Measurements from ENCODE around the gene SGK2.
A peak's percentile ranks its signal among the peaks of the same experiment; 100 is the strongest.
"Not testable (repeated sequence)": the region's sequence is repeated elsewhere in the genome, so short reads cannot be mapped to it uniquely, and the experiment has no call there.

Gene SGK2

DNA sequence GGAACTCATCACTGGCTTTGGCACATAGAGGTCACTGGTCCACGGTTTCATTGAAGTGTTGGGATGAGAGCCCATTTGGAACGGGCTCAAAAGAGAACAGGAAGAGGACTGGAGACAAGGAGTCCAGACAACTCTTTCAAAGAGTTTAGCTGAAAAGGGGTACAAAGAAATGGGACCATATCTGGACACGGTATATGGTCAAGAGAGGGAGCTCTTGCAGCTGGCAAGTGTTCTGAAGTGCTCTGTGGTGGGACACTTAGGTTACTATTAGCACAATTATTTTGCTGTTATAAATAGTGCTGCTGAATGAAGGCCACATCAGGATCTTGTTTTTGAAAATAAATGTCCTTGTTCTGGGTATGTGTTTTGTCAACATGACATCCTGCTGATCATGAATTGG is 4.6 kb downstream of the SGK2 start:
- DNase-seq (ENCODE audit: low read depth in 2 of 2), result no peak

DNA sequence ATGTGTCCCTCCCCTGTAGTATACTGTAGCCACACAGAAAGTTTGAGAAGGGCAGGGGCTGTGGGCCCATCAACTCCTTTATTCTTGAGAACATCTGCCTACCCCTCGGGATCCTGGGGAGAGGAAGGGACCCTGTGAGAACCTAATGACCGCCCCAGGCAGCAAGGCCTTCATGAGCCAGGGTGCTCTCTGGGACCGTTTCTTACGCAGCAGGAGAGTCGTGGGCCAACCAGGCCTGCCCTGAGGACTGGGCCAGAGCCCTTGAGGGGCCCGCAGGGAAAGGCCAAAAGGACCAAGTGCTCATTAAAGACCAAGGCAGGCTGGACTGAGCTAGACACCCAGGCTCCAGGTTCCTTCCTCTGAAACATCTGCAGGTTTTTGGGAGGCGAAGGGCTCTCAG is 5.2 kb downstream of the SGK2 start:
- no peak for DNase-seq (ENCODE audit: low read depth in 2 of 2)

DNA sequence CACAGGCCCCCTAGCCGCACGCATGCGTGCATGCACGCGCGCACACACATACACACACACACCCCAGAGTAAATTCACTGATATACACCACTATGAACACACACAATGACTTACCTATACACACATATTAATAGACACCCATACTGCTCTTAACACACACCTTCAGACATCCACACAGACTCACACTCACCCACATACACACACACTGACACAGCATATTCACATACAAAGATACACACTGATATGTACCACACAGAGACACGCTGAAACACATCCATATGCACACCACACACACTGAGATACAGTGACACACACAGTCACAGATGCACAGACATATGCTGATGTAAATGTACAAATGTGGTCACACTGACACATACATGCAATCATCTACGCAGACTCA is 5.6 kb downstream of the SGK2 start:
- no peak for DNase-seq (ENCODE audit: low read depth in 2 of 2)

DNA sequence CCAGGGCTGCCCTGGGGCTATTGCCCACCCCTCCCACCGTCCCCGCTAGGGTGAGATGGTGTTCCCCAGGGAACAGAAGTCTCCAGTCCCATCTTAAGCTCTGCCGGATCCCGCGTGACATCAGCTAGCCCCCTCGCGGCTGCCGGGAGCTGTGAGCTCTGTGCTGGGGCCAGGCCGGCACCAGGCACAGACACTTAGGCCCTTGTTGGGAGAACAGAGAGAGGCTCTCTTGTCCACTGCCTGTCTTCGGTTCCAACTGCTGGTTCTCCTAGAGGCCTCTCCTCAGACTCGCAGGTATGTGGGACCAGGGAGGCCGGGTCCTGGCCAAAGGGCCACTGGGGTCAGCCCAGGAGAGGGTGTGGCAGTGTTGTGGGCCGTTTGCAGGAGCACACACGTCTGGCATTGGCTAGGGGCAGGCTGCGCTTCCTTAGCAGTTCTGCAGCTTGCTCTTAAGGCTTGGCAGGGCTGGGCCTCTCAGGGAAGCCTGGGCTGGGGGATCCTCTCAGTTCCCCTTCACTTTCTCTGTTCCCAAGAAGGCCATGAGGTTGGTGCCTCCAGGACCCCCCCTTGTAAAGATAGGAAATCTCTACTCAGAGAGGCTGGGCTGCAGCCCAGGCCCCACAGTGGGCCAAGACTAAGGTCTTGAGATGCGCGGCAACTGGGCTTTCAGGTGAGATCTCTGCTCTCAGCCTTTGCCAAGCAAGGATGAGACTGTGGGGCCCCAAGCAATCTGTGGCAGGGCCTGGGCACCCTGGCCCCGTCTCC is 6.3 kb downstream of the SGK2 start:
- no peak for DNase-seq (ENCODE audit: low read depth in 2 of 2)

DNA sequence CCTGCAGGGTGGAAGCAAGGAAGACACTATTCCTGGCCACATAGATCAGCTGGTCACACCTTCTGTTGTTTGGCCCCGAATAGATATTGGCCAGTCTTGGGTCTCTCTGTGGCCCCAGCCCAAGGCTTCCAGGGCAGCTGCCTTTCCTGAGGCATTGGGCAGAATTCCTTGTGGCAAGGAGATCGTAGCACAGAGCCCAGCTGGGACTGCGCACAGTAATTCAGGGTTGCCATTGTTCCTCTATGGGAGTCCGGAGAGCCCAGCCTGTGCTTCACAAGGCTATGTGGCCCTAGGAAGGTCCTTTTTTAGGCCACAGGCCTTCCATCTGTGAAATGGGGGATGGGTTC is 6.9 kb downstream of the SGK2 start:
- DNase-seq (ENCODE audit: low read depth in 2 of 2), result no peak

DNA sequence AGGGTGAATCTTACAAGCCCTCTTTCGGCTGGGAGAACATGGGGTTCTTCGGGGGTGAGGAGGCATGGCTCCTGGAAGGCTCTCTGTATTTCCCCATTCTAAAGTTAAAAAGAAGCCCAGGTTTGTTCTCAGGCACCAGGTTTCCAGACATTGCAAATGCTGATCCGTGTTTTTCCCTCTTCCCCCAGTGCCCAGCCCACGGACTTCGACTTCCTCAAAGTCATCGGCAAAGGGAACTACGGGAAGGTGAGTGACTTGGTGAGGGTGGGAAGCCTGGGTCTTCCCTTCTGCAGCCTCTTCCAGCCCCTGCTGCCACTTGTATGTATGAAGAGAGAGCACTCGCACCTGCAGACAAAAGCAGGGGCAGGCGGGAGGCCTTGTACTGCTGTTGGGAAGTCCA is 8.7 kb downstream of the SGK2 start:
- DNase-seq (ENCODE audit: low read depth in 2 of 2), result no peak

DNA sequence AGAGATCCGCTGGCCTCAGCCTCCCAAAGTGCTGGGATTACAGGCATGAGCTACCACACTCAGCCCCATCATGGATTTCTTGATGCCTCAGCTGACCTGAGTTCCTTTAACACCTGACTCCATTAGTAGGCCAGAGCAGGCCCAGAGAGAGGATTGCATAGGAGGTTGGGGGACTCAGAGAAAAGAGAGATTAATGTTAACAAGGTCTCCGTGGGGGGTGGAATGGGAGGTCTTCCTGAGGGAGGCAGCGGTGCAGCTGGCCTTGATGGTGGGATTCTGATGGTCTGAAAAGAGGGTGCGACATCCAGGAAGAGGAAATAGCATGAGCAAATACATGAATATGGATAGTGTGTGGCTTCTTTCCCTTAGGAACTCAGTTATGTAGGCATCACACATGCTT is 9.9 kb downstream of the SGK2 start:
- no peak for DNase-seq (ENCODE audit: low read depth in 2 of 2)

DNA sequence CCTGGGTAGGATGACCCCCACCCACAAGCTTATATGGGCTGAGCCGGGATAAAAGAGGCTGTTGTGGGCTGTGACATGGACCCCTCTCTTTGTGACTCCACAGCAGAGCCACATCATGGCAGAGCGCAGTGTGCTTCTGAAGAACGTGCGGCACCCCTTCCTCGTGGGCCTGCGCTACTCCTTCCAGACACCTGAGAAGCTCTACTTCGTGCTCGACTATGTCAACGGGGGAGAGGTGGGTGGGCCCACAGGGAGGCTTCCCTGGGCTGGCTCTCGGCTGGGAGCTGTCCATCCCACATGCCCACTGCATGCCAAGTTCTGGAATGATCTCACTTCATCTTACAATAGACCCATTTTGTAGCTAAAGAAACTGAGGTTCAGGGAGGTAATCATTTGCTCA is 10.5 kb downstream of the SGK2 start:
- no peak for DNase-seq (ENCODE audit: low read depth in 2 of 2)

DNA sequence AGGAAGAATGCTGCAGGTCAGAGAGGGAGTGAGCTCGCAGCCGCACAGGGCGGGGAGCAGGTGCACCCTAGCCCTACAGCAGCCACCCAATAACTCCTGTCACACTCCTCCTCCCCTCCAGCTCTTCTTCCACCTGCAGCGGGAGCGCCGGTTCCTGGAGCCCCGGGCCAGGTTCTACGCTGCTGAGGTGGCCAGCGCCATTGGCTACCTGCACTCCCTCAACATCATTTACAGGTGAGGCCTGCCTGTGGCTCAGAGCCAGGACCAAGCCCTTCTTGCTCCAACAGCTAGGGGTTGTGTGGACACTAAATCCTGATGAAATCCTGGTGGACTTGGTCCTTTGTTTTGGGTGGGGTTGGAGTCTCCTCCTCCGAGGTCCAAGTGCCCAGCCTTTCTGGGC is 11.7 kb downstream of the SGK2 start:
- no peak for DNase-seq (ENCODE audit: low read depth in 2 of 2)

DNA sequence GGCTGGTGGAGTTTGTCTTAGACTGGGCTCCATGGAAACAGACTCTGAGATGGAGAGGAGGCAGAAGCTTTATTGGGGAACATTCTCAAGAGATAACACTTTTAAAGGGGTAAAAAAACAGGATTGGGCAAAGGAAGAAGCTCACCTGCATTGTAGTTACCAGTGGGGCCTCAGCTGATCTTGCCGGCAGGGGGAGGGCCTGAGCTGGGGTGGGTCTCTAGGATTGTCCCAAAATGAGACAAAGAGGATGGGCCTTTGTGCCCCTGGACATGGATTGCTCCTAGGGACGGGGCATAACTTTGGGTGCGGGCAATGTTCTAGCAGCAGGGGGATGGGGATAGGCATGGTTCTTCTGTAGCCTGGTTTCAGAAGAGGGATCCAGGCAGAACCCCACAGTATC is 12.5 kb downstream of the SGK2 start:
- no peak for DNase-seq (ENCODE audit: low read depth in 2 of 2)

DNA sequence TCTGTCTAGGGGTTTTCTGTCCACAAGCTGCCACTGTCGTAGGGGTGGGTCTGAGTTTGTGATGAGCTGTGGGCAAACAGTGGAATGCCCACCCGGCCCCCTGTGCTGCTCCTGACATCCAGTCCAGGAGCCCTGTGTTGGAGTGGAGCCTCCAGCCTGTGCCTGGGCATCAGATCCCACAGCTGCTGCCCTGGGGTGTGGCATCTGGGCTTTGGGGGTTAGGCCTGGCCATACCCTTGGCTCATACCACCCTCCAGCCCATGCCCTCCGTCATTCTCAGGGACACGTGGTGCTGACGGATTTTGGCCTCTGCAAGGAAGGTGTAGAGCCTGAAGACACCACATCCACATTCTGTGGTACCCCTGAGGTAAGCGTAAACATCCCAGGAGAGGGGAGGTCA is 12.9 kb downstream of the SGK2 start:
- no peak for DNase-seq (ENCODE audit: low read depth in 2 of 2)

DNA sequence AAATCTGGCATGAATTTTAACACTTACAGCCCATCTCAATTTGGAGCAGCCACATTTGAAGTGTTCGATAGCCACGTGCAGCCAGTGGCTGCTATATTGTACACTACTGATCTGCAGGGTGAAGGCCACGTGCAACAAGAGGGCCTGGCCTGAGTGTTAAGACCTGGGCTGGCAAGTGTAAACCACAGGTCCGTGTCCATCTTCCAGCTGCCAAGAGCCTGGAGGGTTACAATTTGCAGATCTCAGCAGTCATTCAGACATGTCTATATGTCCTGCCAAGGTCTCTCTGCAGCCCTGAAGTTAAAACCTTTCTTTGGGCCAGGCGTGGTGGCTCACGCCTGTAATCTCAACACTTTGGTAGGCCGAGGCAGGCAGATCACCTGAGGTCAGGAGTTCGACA is 14.1 kb downstream of the SGK2 start:
- DNase-seq (ENCODE audit: low read depth in 2 of 2), result no peak

DNA sequence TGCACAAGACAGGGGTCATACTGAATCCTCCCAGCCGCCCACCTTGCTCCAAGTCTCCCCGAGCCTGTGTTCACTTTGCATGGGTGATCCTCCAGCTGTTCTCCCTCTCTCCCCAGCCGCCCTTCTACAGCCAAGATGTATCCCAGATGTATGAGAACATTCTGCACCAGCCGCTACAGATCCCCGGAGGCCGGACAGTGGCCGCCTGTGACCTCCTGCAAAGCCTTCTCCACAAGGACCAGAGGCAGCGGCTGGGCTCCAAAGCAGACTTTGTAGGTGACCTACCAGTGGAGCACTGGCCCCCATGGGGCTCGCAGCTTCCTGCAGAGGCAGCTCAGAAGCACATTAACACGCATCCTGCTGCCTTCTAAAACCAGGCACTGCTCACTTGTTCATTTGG is 17.3 kb downstream of the SGK2 start:
- DNase-seq (ENCODE audit: low read depth in 2 of 2), result no peak

DNA sequence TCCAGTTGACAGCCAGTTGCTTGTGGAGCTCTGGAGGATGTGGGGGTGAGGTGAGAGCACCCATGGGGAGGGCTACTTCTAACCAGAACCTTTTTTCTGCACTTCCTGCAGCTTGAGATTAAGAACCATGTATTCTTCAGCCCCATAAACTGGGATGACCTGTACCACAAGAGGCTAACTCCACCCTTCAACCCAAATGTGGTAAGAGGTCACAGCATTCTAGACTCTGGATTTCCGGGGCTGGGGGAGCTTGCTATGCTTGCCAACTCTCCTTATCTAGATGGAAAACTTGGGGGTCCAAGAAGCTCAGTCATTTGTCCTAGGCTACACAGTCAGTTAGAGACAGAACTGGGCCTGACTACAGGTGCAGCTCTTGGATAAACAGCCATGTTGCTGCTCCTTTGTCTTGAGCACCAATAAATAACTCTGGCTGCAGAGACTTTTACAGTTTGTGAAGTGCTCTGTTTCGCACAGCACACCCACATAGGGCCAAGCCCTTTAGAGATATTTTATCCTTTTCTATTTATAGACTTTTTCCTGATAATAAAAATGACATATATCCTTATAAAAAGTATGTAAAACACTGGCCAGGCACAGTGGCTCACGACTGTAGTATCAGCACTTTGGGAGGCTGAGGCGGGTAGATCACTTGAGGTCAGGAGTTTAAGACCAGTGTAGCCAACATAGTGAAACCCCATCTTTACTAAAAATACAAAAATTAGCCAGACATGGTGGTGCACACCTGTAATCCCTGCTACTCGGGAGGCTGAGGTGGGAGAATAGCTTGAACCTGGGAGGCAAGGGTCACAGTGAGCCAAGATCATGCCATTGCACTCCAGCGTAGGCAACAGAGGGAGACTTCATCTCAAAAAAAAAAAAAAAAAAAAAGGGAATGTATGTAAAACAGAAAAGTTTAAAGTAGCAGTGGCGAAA is 21.3 kb downstream of the SGK2 start:
- no peak for DNase-seq (ENCODE audit: low read depth in 2 of 2)

DNA sequence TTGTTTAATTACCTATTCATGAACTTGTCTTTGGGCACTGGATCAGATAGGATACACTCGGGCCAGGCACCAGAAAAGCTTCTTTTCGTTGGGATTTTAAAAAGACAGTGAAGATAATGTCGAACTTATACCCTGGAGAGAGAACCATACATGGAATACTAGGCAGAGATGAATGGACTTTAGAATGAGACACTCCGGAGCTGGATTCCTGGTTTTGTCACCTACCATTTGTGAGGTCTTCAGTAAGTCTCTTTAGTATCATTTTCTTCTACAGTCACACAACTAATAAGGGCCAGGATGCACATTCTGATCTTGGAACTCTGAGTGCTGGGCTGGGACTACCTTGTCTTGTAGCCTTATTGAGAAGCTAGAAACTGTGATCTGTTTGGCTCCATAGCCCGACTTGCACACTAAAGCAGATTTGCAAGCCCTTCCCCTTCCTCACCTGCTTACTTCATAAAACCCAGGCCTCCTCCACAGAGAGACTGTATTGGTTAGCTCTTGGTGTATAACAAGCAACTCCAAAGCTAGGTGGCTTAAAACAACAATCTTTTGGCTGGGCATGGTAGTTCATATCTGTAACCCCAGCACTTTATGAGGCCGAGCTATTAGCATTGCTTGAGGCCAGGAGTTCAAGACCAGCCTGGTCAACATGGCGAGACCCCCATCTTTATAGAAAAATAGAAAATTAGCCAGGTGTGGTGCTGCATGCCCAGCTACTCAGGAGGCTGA is 24.5 kb downstream of the SGK2 start:
- DNase-seq (ENCODE audit: low read depth in 2 of 2), result no peak

DNA sequence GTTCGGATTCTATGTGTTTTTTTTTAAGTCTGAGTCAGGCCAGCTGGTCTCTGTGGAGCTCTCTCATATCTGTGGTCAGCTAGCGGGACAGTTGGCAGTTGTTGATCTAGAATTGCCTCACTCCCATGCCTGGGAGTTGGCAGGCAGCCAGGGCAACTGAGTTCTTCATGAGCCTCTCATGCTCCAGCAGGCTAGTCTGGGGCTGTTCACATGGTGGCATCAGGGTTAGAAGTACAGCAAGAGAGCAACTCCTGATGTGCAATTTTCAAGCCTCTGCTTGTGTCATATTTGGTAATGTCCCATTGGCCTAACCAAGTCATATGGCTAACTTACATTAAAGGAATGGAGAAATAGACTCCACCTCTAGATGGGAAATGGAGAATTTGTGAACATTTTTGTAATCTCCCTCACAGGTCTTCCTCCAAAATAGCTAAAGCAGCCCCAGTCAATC is 25.2 kb downstream of the SGK2 start:
- DNase-seq (ENCODE audit: low read depth in 2 of 2), result peak; percentile 69 to 74

DNA sequence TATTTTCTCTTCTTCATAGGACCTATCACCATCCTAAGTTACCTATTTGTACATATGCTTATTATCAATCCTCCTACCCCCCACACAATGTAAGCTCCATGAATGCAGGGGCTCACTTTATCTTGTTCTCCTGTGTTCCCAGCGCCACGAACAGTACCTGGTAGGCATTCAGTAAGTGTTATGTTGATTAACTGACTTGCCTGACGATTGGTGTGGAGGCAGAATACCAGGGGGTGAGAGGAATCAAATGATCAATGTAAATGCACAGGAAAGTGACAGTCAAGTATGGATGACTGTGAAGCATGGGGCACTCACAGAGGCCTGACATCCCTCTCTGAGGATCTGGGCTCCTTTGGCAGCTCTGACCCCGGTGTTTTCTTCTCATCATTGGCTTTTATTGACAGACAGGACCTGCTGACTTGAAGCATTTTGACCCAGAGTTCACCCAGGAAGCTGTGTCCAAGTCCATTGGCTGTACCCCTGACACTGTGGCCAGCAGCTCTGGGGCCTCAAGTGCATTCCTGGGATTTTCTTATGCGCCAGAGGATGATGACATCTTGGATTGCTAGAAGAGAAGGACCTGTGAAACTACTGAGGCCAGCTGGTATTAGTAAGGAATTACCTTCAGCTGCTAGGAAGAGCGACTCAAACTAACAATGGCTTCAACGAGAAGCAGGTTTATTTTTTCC is 25.8 kb downstream of the SGK2 start:
- DNase-seq (ENCODE audit: low read depth in 2 of 2), result peak in 1 of 2 experiments; percentile 9

DNA sequence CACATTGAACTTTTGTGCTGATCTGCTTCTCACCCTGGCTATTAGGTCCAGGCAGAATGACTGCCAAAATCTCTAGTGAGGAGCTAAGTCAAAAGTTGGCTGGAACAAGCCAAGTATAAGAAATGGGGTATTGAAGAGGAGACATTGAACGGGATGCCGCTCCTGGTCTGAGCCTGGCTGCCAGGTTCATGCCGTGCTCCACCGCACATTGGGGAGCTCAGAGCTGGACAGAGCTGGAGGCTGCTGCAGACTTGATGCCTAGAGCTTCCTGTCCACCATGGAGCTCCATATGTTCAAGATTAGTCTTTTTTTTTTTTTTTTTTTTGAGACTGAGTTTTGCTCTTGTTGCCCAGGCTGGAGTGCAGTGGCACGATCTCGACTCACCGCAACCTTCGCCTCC is 27.8 kb downstream of the SGK2 start:
- DNase-seq (ENCODE audit: low read depth in 2 of 2), result no peak

DNA sequence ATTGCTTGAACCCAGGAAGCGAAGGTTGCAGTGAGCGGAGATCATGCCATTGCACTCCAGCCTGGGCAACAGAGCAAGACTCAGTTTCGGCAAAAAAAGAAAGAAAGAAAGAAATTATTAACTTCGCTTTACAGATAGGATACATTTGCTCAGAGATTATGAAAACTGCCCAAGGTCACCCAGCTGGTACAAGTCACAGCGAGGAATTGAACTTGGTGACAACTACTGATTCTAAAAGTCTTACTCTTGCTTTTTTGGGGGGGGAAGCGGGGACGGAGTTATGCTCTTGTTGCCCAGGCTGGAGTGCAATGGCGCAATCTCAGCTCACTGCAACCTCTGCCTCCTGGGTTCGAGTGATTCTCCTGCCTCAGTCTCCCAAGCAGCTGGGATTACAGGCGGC is 29.7 kb downstream of the SGK2 start:
- not testable (repeated sequence) for DNase-seq (ENCODE audit: low read depth in 2 of 2)

DNA sequence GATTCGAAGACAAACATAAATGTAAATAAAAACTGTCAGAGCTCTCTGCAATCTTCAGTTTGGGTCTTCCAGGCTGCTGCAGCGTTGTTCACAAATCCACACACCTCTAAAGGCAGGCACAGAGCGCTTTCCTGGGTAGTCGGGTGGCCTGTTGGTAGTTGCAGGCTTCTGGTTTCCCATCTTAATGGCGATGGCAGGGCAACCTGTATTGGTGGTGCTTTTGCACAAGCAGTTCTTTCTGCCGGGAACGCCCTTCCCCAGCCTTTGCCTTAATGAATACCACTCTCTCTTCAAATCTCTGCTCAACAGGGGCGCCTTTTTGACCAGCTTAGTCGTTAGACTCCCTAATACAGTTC is 31.2 kb downstream of the SGK2 start:
- DNase-seq (ENCODE audit: low read depth in 2 of 2), result no peak

DNA sequence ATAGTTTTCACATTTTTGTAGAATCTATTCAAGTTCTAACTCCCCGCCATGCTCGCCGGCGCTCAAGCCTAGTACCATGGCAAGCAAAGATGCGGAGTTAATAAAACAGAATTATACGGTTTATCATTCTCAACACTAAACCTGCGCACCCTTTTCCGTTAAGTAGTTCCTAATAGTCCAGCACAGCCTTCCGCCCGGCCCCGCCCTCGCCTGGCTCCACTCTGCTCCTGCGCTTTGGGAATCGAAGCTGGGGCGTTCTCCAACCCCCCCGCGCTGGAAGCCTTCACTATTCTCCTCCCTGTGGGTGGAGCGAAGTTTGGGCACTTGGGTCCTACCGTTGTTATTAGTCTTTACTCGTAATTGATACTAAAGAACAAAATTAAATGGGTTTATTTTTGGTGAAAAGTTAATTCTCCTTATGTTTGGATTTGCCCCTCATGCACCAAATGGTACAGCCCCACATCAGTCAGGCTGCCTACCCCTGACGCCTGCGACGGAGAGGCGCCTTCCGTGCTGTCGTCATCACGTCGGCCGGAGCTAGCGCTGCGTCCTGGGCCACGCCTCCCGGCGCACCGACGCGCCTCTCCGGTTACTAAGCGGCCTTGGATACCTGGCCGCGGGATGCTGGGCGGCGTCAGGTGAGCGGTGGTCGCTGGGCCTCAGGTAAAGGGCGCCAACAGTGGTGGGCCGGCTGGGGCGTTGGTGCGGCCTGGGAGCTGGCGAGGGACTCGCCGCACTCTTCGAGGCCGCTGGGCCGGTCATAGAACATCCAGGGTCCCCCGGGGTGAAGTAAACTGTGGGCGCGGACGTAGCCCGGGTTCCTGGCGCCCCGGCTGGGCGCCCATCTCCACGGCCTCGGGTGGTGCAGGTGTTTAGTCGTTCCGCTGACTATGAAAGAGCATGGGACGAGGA is 31.8 kb downstream of the SGK2 start, which contains the start of gene IFT52:
IFT52 (plus strand) TSS at position 546 of the 912 bp plus-strand sequence. CDS start 3,762 bp downstream, outside the sequence.
- DNase-seq (ENCODE audit: low read depth in 2 of 2), result peak; percentile 78
